Lower lobe of right lung (tissue), 2 donors: ENCODE data around the gene AQP12B. TPM values are rescaled to one million over a fixed set of nuclear protein-coding genes. Genes with fewer than 3 reads are reported as not detected.
"Not testable (repeated sequence)": the region's sequence is repeated elsewhere in the genome, so short reads cannot be mapped to it uniquely, and the experiment has no call there.

Source experiments
- ATAC-seq, 2 donors: fragments of 200-7000 bp; cut with Tn5 transposase; one replicate each; pipeline ENCODE4 v1.9.1; 2020 to 2022; ENCODE audit warnings: mild to moderate bottlenecking in 2 of 2, moderate library complexity in 2 of 2
- DNase-seq: peaks from one replicate; pipeline ENCODE4 v3.0.0-alpha.2; 2020
- H3K27ac ChIP-seq: fragments of 200-600 bp; one replicate; pipeline ENCODE4 v1.8.0; 2022
- H3K27me3 ChIP-seq: fragments of 200-600 bp; one replicate; pipeline ENCODE4 v1.8.0; 2022; ENCODE audit warnings: low read depth
- H3K36me3 ChIP-seq: fragments of 200-600 bp; one replicate; pipeline ENCODE4 v1.8.0; 2022; ENCODE audit warnings: mild to moderate bottlenecking
- H3K4me1 ChIP-seq: fragments of 200-600 bp; one replicate; pipeline ENCODE4 v1.8.0; 2022
- H3K4me3 ChIP-seq: fragments of 200-600 bp; one replicate; pipeline ENCODE4 v1.8.0; 2022; ENCODE audit warnings: mild to moderate bottlenecking
- H3K9me3 ChIP-seq: fragments of 200-600 bp; one replicate; pipeline ENCODE4 v1.8.0; 2022
- intact Hi-C: fragments of 100-400 bp; cut with DNase I; formaldehyde crosslinking; loops from one replicate; pipeline ENCODE4 v1.11.0; 2022
- total RNA-seq: library from RNA; stranded (reverse); fragmentation: NEBNext Ultra II Directional; extraction: Animal tissue kit (Norgen Biotek cat#: 25700); gene quantifications from one replicate; pipeline ENCODE4 v1.2.1, GENCODE V29; 2021
- TF ChIP-seq, protein P1 (sequence below): fragments of 200-600 bp; IDR thresholded peaks from one replicate; pipeline ENCODE4 v1.8.0; 2022; ENCODE audit warnings: antibody characterized with exemption, mild to moderate bottlenecking
- donor health status: DM: no; HTN: yes; CAD: no; lungs with severe emphysema.

The AQP12B gene
- total RNA-seq, 1 donor from 2014 or later, result not detected

DNA sequence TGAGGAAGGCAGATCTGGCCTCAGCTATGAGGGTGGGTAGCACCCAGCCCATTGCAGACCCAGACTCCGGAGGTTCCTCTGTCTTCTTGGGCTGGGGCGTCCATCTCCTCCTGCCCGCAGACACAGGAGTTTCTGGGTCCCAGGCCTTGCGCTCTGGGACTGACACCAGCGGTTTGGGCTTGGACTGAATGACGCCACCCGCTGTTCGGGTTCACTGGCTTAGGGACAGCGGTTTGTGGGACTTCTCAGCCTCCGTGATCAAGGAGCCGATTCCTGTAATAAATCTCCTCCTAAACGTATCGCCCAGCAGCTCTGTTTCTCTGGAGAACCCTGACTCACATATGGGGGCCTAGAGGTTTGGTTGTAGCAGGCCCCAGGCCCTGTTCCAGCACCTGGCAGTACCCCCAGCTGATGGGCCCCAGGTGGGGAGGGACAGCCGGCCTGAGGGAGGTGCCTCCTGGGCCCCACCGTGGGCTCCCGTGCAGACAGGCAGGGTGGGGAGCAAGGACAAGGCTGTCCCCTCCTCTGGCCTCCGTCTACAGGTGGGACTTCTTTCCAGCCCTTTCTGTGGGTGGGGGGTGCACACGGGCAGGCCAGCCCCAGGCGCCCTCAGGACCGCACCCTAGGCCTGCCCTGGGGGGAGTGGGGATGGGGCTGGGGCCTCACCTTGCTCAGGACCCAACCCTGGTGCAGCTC lies 4.5 kb upstream of the AQP12B start:
- no peaks in the 10 kb centered on the region for H3K36me3 ChIP-seq
- TF ChIP-seq, protein P1, sequence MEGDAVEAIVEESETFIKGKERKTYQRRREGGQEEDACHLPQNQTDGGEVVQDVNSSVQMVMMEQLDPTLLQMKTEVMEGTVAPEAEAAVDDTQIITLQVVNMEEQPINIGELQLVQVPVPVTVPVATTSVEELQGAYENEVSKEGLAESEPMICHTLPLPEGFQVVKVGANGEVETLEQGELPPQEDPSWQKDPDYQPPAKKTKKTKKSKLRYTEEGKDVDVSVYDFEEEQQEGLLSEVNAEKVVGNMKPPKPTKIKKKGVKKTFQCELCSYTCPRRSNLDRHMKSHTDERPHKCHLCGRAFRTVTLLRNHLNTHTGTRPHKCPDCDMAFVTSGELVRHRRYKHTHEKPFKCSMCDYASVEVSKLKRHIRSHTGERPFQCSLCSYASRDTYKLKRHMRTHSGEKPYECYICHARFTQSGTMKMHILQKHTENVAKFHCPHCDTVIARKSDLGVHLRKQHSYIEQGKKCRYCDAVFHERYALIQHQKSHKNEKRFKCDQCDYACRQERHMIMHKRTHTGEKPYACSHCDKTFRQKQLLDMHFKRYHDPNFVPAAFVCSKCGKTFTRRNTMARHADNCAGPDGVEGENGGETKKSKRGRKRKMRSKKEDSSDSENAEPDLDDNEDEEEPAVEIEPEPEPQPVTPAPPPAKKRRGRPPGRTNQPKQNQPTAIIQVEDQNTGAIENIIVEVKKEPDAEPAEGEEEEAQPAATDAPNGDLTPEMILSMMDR, result no peak
- no peak overlapping the region for H3K27ac ChIP-seq
- no peaks in the 10 kb centered on the region for H3K9me3 ChIP-seq
- no peaks in the 10 kb centered on the region for H3K4me1 ChIP-seq
- intact Hi-C loops, result no loop called here
- H3K27me3 ChIP-seq, result no peaks in the 10 kb centered on the region
- no peak for ATAC-seq
- H3K4me3 ChIP-seq, result no peak overlapping the region
- no peak for DNase-seq

DNA sequence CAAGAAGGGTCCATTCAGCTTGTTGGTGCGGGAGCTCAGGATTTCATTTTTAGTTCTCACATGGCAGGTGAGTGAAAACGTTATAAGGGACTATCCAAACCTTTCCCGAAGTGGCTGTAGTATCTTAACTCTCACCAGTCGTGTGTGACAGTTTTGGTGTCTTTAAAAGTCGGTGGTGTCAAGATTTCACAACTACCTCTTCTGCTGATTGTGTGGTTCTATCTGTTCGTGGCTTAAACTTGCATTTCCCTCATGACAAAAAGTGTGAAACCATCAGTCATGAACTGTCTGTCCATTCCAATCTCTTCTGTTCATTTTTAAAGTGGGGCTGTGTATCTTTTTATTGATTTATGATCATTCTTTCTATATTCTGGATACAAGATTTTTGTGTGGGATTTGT lies 3.8 kb upstream of the AQP12B start:
- DNase-seq (no peak), ATAC-seq (no peak)
- intact Hi-C loops, result no loop called here
- Histone ChIP-seq H3K36me3 (no peaks in the 10 kb centered on the region), H3K27me3 (no peaks in the 10 kb centered on the region), H3K9me3 (no peaks in the 10 kb centered on the region), H3K4me1 (no peaks in the 10 kb centered on the region), H3K4me3 (no peak overlapping the region), H3K27ac (no peak overlapping the region)
- TF ChIP-seq, protein P1, result no peak

DNA sequence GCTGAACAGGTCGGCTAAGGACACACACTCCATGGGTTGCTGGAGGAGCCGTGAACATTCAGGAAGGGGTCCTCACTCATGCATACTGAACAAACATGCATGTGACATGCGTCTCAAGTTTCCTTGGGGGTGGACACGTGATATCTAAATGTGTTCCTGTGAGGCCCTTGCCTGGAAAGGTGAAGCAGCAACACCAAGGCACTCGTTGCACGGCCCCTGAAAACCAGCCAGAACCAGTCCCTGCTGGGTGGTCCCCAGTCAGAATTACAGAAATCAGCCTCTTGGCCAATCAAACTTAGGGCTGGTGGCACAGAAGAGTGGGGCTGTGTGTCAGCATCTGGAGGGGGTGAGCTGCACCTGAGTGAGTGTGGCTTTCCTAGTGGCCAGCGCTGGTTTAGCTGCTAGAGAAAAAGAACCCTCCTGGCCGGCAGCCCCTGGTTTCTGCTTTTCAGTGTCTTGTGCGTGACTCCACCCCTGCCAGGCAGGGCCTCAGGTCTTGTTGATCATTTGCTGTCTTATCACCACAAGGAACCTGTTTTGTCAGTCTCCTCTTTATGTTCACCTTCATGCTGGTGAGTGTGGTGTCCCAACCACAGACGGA lies 3.2 kb upstream of the AQP12B start:
- no peaks in the 10 kb centered on the region for H3K36me3 ChIP-seq
- ATAC-seq (no peak), DNase-seq (no peak)
- H3K27me3 ChIP-seq, result no peaks in the 10 kb centered on the region
- H3K4me3 ChIP-seq, result no peak overlapping the region
- H3K27ac ChIP-seq, result no peak overlapping the region
- intact Hi-C loops, result no loop called here
- TF ChIP-seq, protein P1, result no peak
- H3K9me3 ChIP-seq, result no peaks in the 10 kb centered on the region
- no peaks in the 10 kb centered on the region for H3K4me1 ChIP-seq

DNA sequence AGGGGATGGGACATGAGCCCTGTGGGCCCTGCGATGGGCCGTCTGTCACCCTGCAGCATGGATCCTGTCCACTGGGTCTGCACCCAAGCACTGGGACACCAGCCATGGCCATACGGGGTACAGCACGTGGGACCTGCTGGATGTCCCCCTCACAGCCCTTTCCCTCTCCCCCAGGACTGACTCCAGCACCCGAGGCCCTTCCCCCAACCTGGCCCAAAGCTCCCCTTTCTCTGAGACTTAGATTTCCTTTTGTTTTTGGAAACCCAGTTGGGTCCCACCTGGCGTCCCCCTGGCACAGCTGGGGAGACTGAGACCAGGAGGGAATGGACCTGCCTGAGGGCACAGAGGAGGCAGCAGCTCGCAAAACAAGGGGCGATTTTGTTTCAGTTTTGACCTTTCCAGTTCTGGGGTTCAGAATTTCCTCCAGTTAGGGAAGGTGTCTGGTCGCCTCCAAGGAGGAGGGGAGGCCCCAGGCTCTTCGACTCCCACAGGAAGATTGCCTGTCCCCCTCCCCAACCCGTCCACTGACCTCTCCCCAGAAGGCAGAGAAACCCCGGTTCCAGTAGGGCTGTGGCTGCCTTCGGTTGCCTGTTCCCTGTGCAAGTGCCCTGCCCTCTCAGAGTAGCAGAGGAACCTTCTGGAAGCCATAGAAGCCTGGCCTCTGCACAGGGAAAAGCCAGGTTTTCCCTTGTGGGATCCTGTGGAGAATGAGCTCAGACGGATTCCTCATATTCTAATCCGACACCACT lies 1.5 kb upstream of the AQP12B start:
- H3K27me3 ChIP-seq, ATAC-seq, H3K4me3 ChIP-seq, H3K27ac ChIP-seq, H3K4me1 ChIP-seq, H3K9me3 ChIP-seq, DNase-seq, H3K36me3 ChIP-seq, intact Hi-C loops: not testable (repeated sequence)

DNA sequence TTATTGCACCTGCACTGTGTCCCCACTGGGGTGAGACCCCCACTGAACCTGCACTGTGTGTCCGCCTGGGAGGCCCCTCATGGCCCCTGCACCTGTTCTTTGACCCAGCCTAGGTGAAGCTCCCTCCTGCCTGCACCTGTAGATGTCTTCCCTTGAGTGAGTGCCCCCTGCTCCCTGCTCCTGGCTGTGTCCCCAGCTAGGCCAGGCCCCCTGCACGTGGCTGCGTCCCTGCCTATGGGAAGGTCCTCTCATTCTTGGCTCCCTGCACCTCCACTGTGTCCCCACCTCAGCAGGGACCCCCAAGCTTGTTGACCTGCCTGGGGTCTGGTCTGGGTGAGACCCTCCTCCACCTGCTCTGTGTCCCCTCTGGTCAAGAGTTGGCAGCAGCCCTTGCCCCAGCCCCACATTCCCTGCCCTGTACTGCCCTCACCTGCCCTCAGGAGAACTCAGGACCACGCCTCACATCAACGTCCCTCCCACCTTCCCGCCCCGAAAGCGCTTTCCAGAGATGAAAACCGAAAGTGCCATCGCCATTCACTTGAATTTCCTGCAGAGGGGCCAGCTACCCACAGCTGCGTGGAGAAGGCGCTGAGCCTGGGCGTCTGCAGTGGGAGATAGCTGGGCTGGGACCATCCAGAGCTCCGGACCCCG lies 769 bp upstream of the AQP12B start:
- H3K36me3 ChIP-seq, H3K27me3 ChIP-seq, H3K9me3 ChIP-seq, H3K4me1 ChIP-seq, ATAC-seq, DNase-seq, H3K27ac ChIP-seq, intact Hi-C loops, H3K4me3 ChIP-seq: not testable (repeated sequence)

DNA sequence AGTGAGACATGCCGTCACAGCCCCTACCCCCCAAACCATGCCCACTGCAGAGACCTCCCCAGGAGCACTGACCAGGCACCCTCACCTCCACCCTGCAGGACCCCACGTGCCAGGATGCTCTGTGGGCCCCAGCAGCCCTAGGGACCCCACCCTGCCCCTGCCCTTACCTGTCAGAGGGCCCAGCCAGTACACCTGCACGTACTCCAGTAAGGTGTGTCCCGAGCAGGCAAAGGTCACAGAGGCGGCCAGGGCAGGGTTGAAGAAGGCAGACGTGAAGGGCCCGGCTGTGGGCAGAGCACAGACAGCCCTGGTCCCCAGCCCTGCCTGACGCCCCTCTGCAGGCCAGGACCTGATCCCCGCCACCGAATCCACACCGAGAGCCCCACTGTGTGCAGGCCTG lies 2.5 kb downstream of the AQP12B start:
- H3K4me1 ChIP-seq, H3K27ac ChIP-seq, H3K9me3 ChIP-seq, DNase-seq, ATAC-seq, intact Hi-C loops, H3K27me3 ChIP-seq, H3K4me3 ChIP-seq, H3K36me3 ChIP-seq: not testable (repeated sequence)

DNA sequence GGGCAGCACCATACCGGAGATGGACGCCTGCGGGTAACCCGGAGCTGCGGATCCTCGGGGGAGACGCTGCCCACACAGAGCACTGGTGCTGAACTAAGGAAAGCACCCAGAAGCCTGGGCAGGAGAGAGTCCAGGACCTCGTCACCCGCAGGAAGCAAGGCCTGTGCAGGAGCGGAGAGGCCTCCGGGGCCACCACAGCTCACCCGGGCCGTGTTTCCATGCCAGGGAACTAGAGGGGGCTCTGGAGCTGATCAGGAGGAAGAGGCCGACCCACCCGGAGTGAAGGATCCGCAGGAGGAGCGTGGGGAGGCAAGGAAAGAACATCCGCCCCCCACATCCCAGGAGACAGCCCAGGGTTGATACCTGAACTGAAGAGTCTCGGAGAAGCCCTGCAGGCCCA lies 3.8 kb downstream of the AQP12B start:
- ATAC-seq, intact Hi-C loops: not testable (repeated sequence)

DNA sequence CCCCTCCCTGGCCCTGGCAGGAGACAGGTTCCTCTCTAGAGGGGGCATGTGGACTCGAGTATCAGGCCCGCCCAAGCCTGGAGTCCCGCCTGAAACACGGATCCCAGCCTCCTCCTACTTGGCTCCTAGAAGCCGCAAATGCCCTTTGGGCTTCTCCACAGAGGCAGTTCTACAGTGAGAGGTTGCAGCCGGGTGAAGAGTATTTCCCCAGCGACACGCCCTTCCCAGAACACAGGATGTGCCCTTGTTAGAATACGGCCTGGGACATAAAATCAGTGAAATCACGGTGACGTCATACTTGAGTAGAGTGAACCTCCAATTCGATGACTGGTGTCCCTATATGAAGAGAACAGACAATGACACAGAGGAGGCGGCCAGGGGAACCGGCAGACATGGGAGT lies 4.6 kb downstream of the AQP12B start:
- DNase-seq, H3K27ac ChIP-seq, ATAC-seq, H3K9me3 ChIP-seq, H3K4me3 ChIP-seq, H3K36me3 ChIP-seq, intact Hi-C loops, H3K27me3 ChIP-seq, H3K4me1 ChIP-seq: not testable (repeated sequence)

More for the DNA sequence above, 3.8 kb downstream of the AQP12B start:
- not testable (repeated sequence) for DNase-seq, H3K4me3 ChIP-seq, H3K27me3 ChIP-seq, H3K27ac ChIP-seq, H3K4me1 ChIP-seq, H3K9me3 ChIP-seq, H3K36me3 ChIP-seq

DNA sequence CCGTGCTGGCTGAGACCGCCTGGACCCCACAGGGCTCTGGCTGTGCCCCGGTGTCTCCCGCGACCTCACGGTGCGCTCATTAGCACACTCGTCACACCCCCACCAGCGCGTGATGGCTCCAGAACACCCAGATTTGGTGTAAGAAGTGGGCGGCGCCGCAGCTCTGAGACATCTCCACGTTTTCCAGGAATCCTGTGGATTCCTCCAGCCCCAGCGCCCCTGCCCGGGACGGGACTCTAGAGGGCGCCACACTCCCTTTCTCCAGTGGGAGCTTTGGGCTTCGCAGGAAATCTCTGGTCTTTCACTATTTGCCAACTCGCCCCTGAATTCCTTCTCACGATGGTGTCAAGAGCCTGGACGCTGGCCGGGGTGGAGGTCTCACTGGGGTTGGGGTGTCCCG lies 7.3 kb downstream of the AQP12B start:
- H3K36me3 ChIP-seq, H3K4me3 ChIP-seq, DNase-seq, intact Hi-C loops, H3K27ac ChIP-seq, H3K9me3 ChIP-seq, H3K4me1 ChIP-seq: not testable (repeated sequence)
- ATAC-seq, result peak; percentile 36 to 56
- H3K27me3 ChIP-seq, result peaks cover 16% of the 10 kb centered on the region

DNA sequence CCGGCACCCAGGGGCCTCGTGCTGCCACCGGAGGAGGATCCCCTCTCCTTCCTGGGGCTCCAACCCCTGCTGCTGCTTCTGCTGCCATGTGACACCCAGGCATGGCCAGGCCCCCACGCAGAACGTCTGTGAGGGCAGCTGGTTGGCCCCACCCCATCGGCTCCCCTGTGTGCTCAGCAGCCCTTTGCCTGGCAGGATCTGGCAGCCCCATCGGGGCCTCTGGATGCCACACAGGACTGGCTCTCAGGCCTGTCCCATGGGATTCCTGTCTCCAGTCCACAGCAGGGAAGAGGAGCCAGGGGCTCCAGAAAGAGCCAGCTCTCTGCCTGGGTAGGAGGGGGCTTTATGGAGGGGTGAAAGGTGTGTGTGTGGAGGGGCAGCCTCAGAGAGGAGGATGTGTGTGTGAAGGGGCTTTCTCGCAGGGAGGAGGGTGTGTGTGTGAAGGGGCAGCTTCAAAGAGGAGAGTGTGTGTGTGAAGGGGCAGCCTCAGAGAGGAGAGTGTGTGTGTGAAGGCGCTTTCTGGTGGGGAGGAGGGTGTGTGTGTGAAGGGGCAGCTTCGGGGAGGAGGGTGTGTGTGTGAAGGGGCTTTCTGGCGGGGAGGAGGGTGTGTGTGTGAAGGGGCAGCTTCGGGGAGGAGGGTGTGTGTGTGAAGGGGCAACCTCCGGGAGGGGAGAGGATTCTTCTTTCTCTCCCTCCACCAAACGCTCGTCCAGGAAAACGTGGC lies 8.1 kb downstream of the AQP12B start:
- intact Hi-C loops, ATAC-seq, DNase-seq, H3K36me3 ChIP-seq, H3K27ac ChIP-seq, H3K4me1 ChIP-seq, H3K9me3 ChIP-seq, H3K4me3 ChIP-seq: not testable (repeated sequence)
- H3K27me3 ChIP-seq, result peaks cover 16% of the 10 kb centered on the region
